CD14-positive monocyte (primary cell): Measurements from ENCODE around the gene FASN. TPM values are rescaled to one million over a fixed set of nuclear protein-coding genes. Genes with fewer than 3 reads are reported as not detected.

Source experiments
- DNase-seq, 3 donors: peaks; one replicate each; pipeline ENCODE4 v3.0.0-alpha.2; 2011 to 2022
- H2AFZ ChIP-seq: 2 replicates; pipeline ENCODE4 v1.6.0; 2012; ENCODE audit warnings: mild to moderate bottlenecking, low read depth, low read length, inconsistent platforms; ENCODE audit not compliant: insufficient read depth, poor library complexity, severe bottlenecking
- H3K27ac ChIP-seq, 2 donors: 1 replicate in 1 of 2; 2 replicates in 1 of 2; pipeline ENCODE4 v1.5.1; 2012 to 2013; ENCODE audit warnings: low read length in 2 of 2, control low read depth in 1 of 2, inconsistent platforms in 1 of 2, low read depth in 1 of 2, mild to moderate bottlenecking in 1 of 2
- H3K27me3 ChIP-seq, 2 donors: one replicate each; pipeline versions ENCODE4 v1.6.0 to v1.6.1; 2011 to 2013; ENCODE audit warnings: low read length in 2 of 2; ENCODE audit not compliant: control insufficient read depth in 2 of 2, insufficient read depth in 2 of 2
- H3K36me3 ChIP-seq, 2 donors: replicated peaks in 1 of 2; 1 replicate in 1 of 2; 2 replicates in 1 of 2; pipeline versions ENCODE4 v1.5.1 to v1.6.1; 2012 to 2013; ENCODE audit warnings: low read length in 2 of 2, control low read depth in 1 of 2, inconsistent platforms in 1 of 2, mild to moderate bottlenecking in 1 of 2; ENCODE audit not compliant: insufficient read depth in 2 of 2, control insufficient read depth in 1 of 2
- H3K4me1 ChIP-seq, 2 donors: 1 replicate in 1 of 2; 2 replicates in 1 of 2; pipeline versions ENCODE4 v1.5.1 to v1.6.1; 2012 to 2013; ENCODE audit warnings: low read length in 2 of 2, control low read depth in 1 of 2, inconsistent platforms in 1 of 2, mild to moderate bottlenecking in 1 of 2, moderate library complexity in 1 of 2; ENCODE audit not compliant: insufficient read depth in 2 of 2, control insufficient read depth in 1 of 2
- H3K4me2 ChIP-seq: replicated peaks from 2 replicates; pipeline ENCODE3; 2012; ENCODE audit warnings: low read length, moderate library complexity, mild to moderate bottlenecking; ENCODE audit not compliant: poor library complexity, severe bottlenecking; ENCODE audit errors: extremely low read depth
- H3K4me3 ChIP-seq, 3 experiments: fragments of 200-600 bp in 1 of 3; sonication (generic) in 1 of 3; replicated peaks in 1 of 3; 1 replicate in 2 of 3; 2 replicates in 1 of 3; pipeline ENCODE4 v1.5.1; 2011 to 2013; ENCODE audit warnings: low read length in 3 of 3, mild to moderate bottlenecking in 3 of 3, control low read depth in 2 of 3, low read depth in 2 of 3, inconsistent platforms in 1 of 3, moderate library complexity in 1 of 3
- H3K79me2 ChIP-seq: 2 replicates; pipeline ENCODE4 v1.6.0; 2012; ENCODE audit warnings: mild to moderate bottlenecking, control low read depth, inconsistent platforms, low read length, moderate library complexity; ENCODE audit not compliant: insufficient read depth
- H3K9ac ChIP-seq: 2 replicates; pipeline ENCODE4 v1.6.0; 2017; ENCODE audit warnings: low read length, mild to moderate bottlenecking; ENCODE audit not compliant: insufficient read depth, poor library complexity, severe bottlenecking
- H3K9me3 ChIP-seq, 2 donors: replicated peaks in 1 of 2; 1 replicate in 1 of 2; 2 replicates in 1 of 2; pipeline versions ENCODE4 v1.5.1 to v1.6.1; 2012 to 2013; ENCODE audit warnings: low read length in 2 of 2, control low read depth in 1 of 2; ENCODE audit not compliant: control insufficient read depth in 1 of 2, insufficient read depth in 1 of 2
- H4K20me1 ChIP-seq: 2 replicates; pipeline ENCODE4 v1.6.0; 2012; ENCODE audit warnings: mild to moderate bottlenecking, low read length, control low read depth, moderate library complexity; ENCODE audit not compliant: insufficient read depth
- H3K27ac Mint-ChIP-seq, 7 donors: one replicate each; pipeline ENCODE4 v1.8.0; 2020; ENCODE audit warnings: mild to moderate bottlenecking in 7 of 7, mixed read lengths in 7 of 7, moderate library complexity in 6 of 7, inconsistent platforms in 2 of 7
- H3K27me3 Mint-ChIP-seq, 3 donors: one replicate each; pipeline ENCODE4 v1.8.0; 2021 to 2022; ENCODE audit warnings: low read depth in 3 of 3, mild to moderate bottlenecking in 3 of 3, mixed read lengths in 3 of 3, moderate library complexity in 3 of 3, inconsistent platforms in 1 of 3
- H3K36me3 Mint-ChIP-seq, 2 donors: one replicate each; pipeline ENCODE4 v1.8.0; 2020; ENCODE audit warnings: mixed read lengths in 2 of 2, inconsistent platforms in 1 of 2, mild to moderate bottlenecking in 1 of 2
- H3K4me1 Mint-ChIP-seq: one replicate; pipeline ENCODE4 v1.8.0; 2020; ENCODE audit warnings: mild to moderate bottlenecking, mixed read lengths
- H3K4me3 Mint-ChIP-seq, 2 donors: one replicate each; pipeline ENCODE4 v1.8.0; 2020; ENCODE audit warnings: mild to moderate bottlenecking in 2 of 2, mixed read lengths in 2 of 2, moderate library complexity in 1 of 2
- H3K9me3 Mint-ChIP-seq, 7 donors: one replicate each; pipeline ENCODE4 v1.8.0; 2020 to 2022; ENCODE audit warnings: mixed read lengths in 7 of 7, mild to moderate bottlenecking in 6 of 7, moderate library complexity in 6 of 7, inconsistent platforms in 2 of 7
- CTCF ChIP-seq: fragments of 200-600 bp; IDR thresholded peaks from one replicate; pipeline ENCODE4 v1.8.0; 2022; ENCODE audit warnings: antibody characterized with exemption, mild to moderate bottlenecking
- WGBS: methylation state at CpG from one replicate; pipeline ENCODE4 v1.1.5; 2013; ENCODE audit warnings: missing lambda C conversion rate; ENCODE audit not compliant: insufficient coverage; 5-methylcytosine and 5-hydroxymethylcytosine counted together
- intact Hi-C, 2 donors: fragments of 100-400 bp; cut with micrococcal nuclease; formaldehyde crosslinking; loops; one replicate each; pipeline versions ENCODE4 v1.15.0 to v1.15.1; 2023
- polyA plus RNA-seq, 3 donors: library from polyadenylated mRNA; depleted of rRNA in 1 of 3; unstranded in 2 of 3; stranded (reverse) in 1 of 3; fragments of 300-500 nt in 2 of 3; fragments of >200 nt in 1 of 3; fragmentation: Illumina TruSeq in 2 of 3; gene quantifications; 1 replicate in 2 of 3; 2 replicates in 1 of 3; pipeline ENCODE4 v1.2.3, GENCODE V29; 2012 to 2021

The FASN gene
- polyA plus RNA-seq, 3 donors: 0.08 to 8.4 (median 0.13) TPM

- H3K27me3 Mint-ChIP-seq: peaks cover 0 to 2% (median 0%) of the 10 kb centered on the region in 3 donors
- H3K4me3 Mint-ChIP-seq: no peak overlapping the region
- no peak overlapping the region for H3K27ac Mint-ChIP-seq
- Histone ChIP-seq H3K9me3 (no peaks in the 10 kb centered on the region), H3K36me3 (no peaks in the 10 kb centered on the region), H2AFZ (no peak overlapping the region), H4K20me1 (no peaks in the 10 kb centered on the region), H3K4me1 (no peaks in the 10 kb centered on the region), H3K4me3 (no peak overlapping the region), H3K9ac (no peak overlapping the region), H3K27me3 (no peaks in the 10 kb centered on the region), H3K27ac (no peak overlapping the region), H3K79me2 (no peaks in the 10 kb centered on the region), H3K4me2 (no peak overlapping the region)
- TF ChIP-seq CTCF: no peak
- H3K9me3 Mint-ChIP-seq: peaks cover 0 to 4% (median 0%) of the 10 kb centered on the region in 7 donors
- no peak for DNase-seq
- peaks cover 4 to 12% of the 10 kb centered on the region in 2 donors for H3K36me3 Mint-ChIP-seq
- intact Hi-C loops: no loop called here
- WGBS: 78% methylated on average over 5 of the region's 6 CpGs
- H3K4me1 Mint-ChIP-seq: no peaks in the 10 kb centered on the region
Measured at GRCh38 chr17:82116246-82116645, 18.2 kb upstream of the FASN start.

DNA sequence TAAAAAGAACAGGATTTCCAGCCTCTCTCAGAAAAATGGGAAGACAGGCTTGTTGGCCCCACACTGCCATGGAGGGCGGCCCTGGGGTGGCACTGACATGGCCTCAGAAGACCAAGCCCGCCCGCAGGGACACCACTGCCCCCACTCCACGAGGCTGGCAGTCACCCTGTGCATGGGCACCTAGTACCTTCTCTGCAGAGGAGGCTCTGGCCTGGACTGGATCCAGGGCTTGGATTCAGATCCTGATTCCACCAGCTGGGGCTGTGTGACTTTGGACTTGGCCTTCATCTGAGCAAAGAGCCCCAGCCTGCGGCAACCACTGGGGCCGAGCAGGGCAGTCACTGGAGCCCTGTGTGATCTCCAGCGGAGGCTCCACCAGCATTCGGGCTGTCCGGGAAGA is 16.8 kb upstream of the FASN start:
- Histone ChIP-seq H3K9ac (no peak overlapping the region), H3K4me3 (no peak overlapping the region), H3K4me2 (no peak overlapping the region), H3K27ac (no peak overlapping the region), H3K4me1 (no peaks in the 10 kb centered on the region), H3K36me3 (no peaks in the 10 kb centered on the region), H2AFZ (no peak overlapping the region), H4K20me1 (no peaks in the 10 kb centered on the region), H3K27me3 (no peaks in the 10 kb centered on the region), H3K79me2 (no peaks in the 10 kb centered on the region), H3K9me3 (no peaks in the 10 kb centered on the region)
- Mint-ChIP-seq H3K36me3 (peaks cover 4 to 12% of the 10 kb centered on the region in 2 donors), H3K4me1 (no peaks in the 10 kb centered on the region), H3K27ac (no peak overlapping the region), H3K4me3 (no peak overlapping the region), H3K9me3 (peaks cover 0 to 4% (median 0%) of the 10 kb centered on the region in 7 donors), H3K27me3 (peaks cover 0 to 3% (median 0%) of the 10 kb centered on the region in 3 donors)
- TF ChIP-seq CTCF: no peak
- whole genome bisulfite sequencing: 95% methylated on average over 5 of the region's 9 CpGs
- intact Hi-C loops: no loop called here
- no peak for DNase-seq
